GM21423 (cell line): ENCODE results near the gene CMTM2.
"Not testable (repeated sequence)": the region's sequence is repeated elsewhere in the genome, so short reads cannot be mapped to it uniquely, and the experiment has no call there.

ENCODE experiments used
- ATAC-seq: cut with Tn5 transposase; IDR thresholded peaks from one replicate; pipeline ENCODE4 v1.9.1; 2021; ENCODE audit warnings: mild to moderate bottlenecking, moderate library complexity; ENCODE audit not compliant: unreplicated experiment

Gene CMTM2

GRCh38 chr16:66629856-66630255 lies 50.6 kb downstream of the CMTM2 start:
- ATAC-seq, result no peak

- ATAC-seq, result not testable (repeated sequence)
Measured at GRCh38 chr16:66630561-66631260, 51.4 kb downstream of the CMTM2 start.

- ATAC-seq, result not testable (repeated sequence)
Measured at GRCh38 chr16:66631558-66631957, 52.3 kb downstream of the CMTM2 start.

- ATAC-seq, result no peak
Measured at GRCh38 chr16:66634527-66635196, 55.4 kb downstream of the CMTM2 start.

- ATAC-seq, result no peak
Measured at GRCh38 chr16:66635406-66635805, 56.1 kb downstream of the CMTM2 start.

- ATAC-seq, result no peak
Measured at GRCh38 chr16:66636199-66636598, 56.9 kb downstream of the CMTM2 start.

GRCh38 chr16:66637806-66638205 lies 58.5 kb downstream of the CMTM2 start:
- no peak for ATAC-seq
